Mammary epithelial cell (primary cell): ENCODE data around the gene PLCB2.

Experiments
- CTCF ChIP-seq, 2 donors: IDR thresholded peaks in 1 of 2; conservative IDR thresholded peaks in 1 of 2; 2 replicates each; pipeline ENCODE4 v1.5.1; 2011 to 2012; ENCODE audit warnings: inconsistent platforms in 2 of 2, low read length in 2 of 2, mild to moderate bottlenecking in 2 of 2, control low read depth in 1 of 2, low read depth in 1 of 2; ENCODE audit not compliant: insufficient read depth in 1 of 2; ENCODE audit errors: extremely low read depth in 1 of 2
- EZH2 ChIP-seq: IDR thresholded peaks from 2 replicates; pipeline ENCODE4 v1.6.1; 2012; ENCODE audit warnings: low read length, inconsistent platforms, borderline replicate concordance

GRCh38 chr15:40265875-40266274 is 41.9 kb downstream of the PLCB2 start:
- TF ChIP-seq CTCF (conservative IDR thresholded peaks at IDR 0.05 in 1 of 2, IDR thresholded peaks at IDR 0.05 in 1 of 2; ENCODE audit: extremely low read depth in 1 of 2, insufficient read depth in 1 of 2, low read depth in 1 of 2, low read length in 2 of 2) (no peak), EZH2 (no peak)
